Lower leg skin (tissue), 4 donors: ENCODE results near the gene ZNF699. TPM values are rescaled to one million over a fixed set of nuclear protein-coding genes. Genes with fewer than 3 reads are reported as not detected.
"Not testable (repeated sequence)": the region's sequence is repeated elsewhere in the genome, so short reads cannot be mapped to it uniquely, and the experiment has no call there.

Experiments
- DNase-seq, 2 donors: peaks; one replicate each; pipeline ENCODE4 v3.0.0-alpha.2; 2019; ENCODE audit warnings: low spot score in 2 of 2
- H3K4me3 ChIP-seq: fragments of 200-600 bp; sonication (generic); 2 replicates; pipeline ENCODE4 v1.5.1; 2017; ENCODE audit warnings: mild to moderate bottlenecking, low read depth; ENCODE audit not compliant: poor library complexity, severe bottlenecking
- CTCF ChIP-seq, 3 donors: fragments of 450-650 bp; IDR thresholded peaks; one replicate each; pipeline ENCODE4 v1.5.1; 2016; ENCODE audit warnings: antibody characterized with exemption in 3 of 3, mild to moderate bottlenecking in 3 of 3, moderate library complexity in 2 of 3
- POLR2A ChIP-seq, 2 donors: fragments of 450-650 bp; IDR thresholded peaks; one replicate each; pipeline ENCODE4 v1.6.1; 2016 to 2017; ENCODE audit warnings: antibody characterized with exemption in 2 of 2, mild to moderate bottlenecking in 1 of 2, moderate library complexity in 1 of 2
- WGBS, 2 donors: methylation state at CpG; one replicate each; pipeline ENCODE4 v1.1.5; 2018; 5-methylcytosine and 5-hydroxymethylcytosine counted together
- intact Hi-C: fragments of 100-400 bp; cut with DNase I; formaldehyde crosslinking; loops from one replicate; pipeline ENCODE4 v1.15.0; 2023; ENCODE audit warnings: low total_unique reads
- total RNA-seq, 4 donors: library from RNA; depleted of rRNA; stranded (reverse); fragments of >200 nt; gene quantifications; one replicate each; pipeline ENCODE4 v1.1.0, GENCODE V29; 2016

Gene ZNF699
- total RNA-seq, 4 donors from 2014 or later, result 12.9 to 19.2 (median 16.1) TPM

- TF ChIP-seq POLR2A (IDR thresholded peaks at IDR 0.05) (no peak), CTCF (IDR thresholded peaks at IDR 0.05) (no peak)
- intact Hi-C loops, result no loop called here
- no peak for DNase-seq
- H3K4me3 ChIP-seq, result no peak overlapping the region
- WGBS, 2 donors, result 76 to 84% methylated on average over 1 of the region's 1 CpG
Measured at GRCh38 chr19:9306443-9306842, 3.2 kb downstream of the ZNF699 start.

GRCh38 chr19:9296336-9296735 is 13.3 kb downstream of the ZNF699 start:
- DNase-seq, result no peak
- 95% methylated on average over 2 of the region's 2 CpGs for WGBS, 2 donors
- no peak overlapping the region for H3K4me3 ChIP-seq
- no peak for TF ChIP-seq CTCF (IDR thresholded peaks at IDR 0.05)
- TF ChIP-seq POLR2A (IDR thresholded peaks at IDR 0.05), result no peak
- intact Hi-C loops, result no loop called here

- no peak for DNase-seq
- 93 to 94% methylated on average over 4 of the region's 4 CpGs for WGBS, 2 donors
- no peak overlapping the region for H3K4me3 ChIP-seq
- TF ChIP-seq CTCF (IDR thresholded peaks at IDR 0.05) (no peak), POLR2A (IDR thresholded peaks at IDR 0.05) (no peak)
- intact Hi-C loops, result no loop called here
Measured at GRCh38 chr19:9295411-9295849, 14.2 kb downstream of the ZNF699 start.

GRCh38 chr19:9289231-9289884 is 20.3 kb downstream of the ZNF699 start:
- no peak overlapping the region for H3K4me3 ChIP-seq
- TF ChIP-seq POLR2A (IDR thresholded peaks at IDR 0.05) (no peak), CTCF (IDR thresholded peaks at IDR 0.05) (no peak)
- WGBS, 2 donors, result 94 to 100% methylated on average over 2 of the region's 2 CpGs
- intact Hi-C loops, result no loop called here
- DNase-seq, result no peak

- 2 to 24% methylated on average over 8 to 27 of the region's 38 CpGs for WGBS, 2 donors
- H3K4me3 ChIP-seq, intact Hi-C loops, DNase-seq: not testable (repeated sequence)
Measured at GRCh38 chr19:9283485-9283884, 26.2 kb downstream of the ZNF699 start.

- no peak for DNase-seq
- no peak for TF ChIP-seq POLR2A (IDR thresholded peaks at IDR 0.05)
- no peak for TF ChIP-seq CTCF (IDR thresholded peaks at IDR 0.05)
- H3K4me3 ChIP-seq, result no peak overlapping the region
- 72 to 74% methylated on average over 5 of the region's 5 CpGs for WGBS, 2 donors
- intact Hi-C loops, result no loop called here
Measured at GRCh38 chr19:9251236-9251635, 58.4 kb downstream of the ZNF699 start.
